Measurements from ENCODE around the gene TMEM31. TPM values are rescaled to one million over a fixed set of nuclear protein-coding genes. Genes with fewer than 3 reads are reported as not detected.

The TMEM31 gene
- total and polyA plus RNA-seq, 2 of the 8 experiments (the other 6 are each of a cell fraction or from before 2014, with no cell fraction given) = 0.65 TPM; not detected in 1

DNA sequence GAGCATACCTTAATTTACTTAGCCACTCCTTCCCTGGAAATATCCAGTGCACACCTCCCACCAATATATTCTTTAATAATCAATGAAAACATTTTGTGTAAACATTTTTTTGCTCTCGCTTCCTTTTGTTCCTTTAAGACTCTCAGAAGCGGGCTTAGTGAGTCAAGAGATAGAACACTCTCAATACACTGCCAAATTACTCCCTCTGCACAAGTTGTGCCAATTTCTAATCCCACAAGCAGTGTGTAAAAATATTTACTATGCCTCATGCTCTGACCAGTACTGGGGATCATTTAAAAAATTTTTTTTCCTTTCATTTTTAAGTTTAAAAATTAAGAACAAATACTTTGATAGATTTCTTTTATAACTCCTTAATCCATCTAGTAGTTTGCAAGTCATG lies 29.3 kb upstream of the TMEM31 start:
- H3K4me3 ChIP-seq (ENCODE audit: extremely low read depth in 1 of 4, insufficient read depth in 2 of 4, low read depth in 3 of 4, low read length in 4 of 4) = no peak overlapping the region
- H2BK12ac ChIP-seq (ENCODE audit: low read depth, low read length) = no peak overlapping the region
- FAIRE-seq (no peak), DNase-seq (ENCODE audit: low read depth in 1 of 2, low spot score in 2 of 2) (no peak)
- ChIA-PET CTCF (ENCODE audit: partially characterized antibody) (no interaction called here), POLR2A (ENCODE audit: partially characterized antibody) (interaction anchor here (1.0 to 1.3 kb wide), 2 partner anchors 9 to 10 kb away, joined by 3 to 5 read pairs; no protein-coding TSS in a partner anchor)
- no peaks in the 10 kb centered on the region for H3K27me3 ChIP-seq (replicated peaks in 1 of 4; ENCODE audit: control insufficient read depth in 3 of 4, extremely low read depth in 1 of 4, insufficient read depth in 3 of 4, low read length in 3 of 4)
- H2BK120ac ChIP-seq (replicated peaks; ENCODE audit: low read depth, low read length) = no peak overlapping the region
- no peaks in the 10 kb centered on the region for H3K9me3 ChIP-seq (ENCODE audit: insufficient read depth in 2 of 2, low read depth in 1 of 2, low read length in 1 of 2)
- H4K5ac ChIP-seq (ENCODE audit: insufficient read length, low read depth, low read length) = no peak overlapping the region
- no peak overlapping the region for H3K9ac ChIP-seq (replicated peaks in 1 of 4; ENCODE audit: extremely low read depth in 1 of 4, low read depth in 3 of 4, low read length in 3 of 4)
- no peak overlapping the region for H2BK5ac ChIP-seq (ENCODE audit: low read depth, low read length)
- H3K4ac ChIP-seq (replicated peaks; ENCODE audit: insufficient read length, low read depth, low read length) = no peak overlapping the region
- peaks cover 0 to 28% of the 10 kb centered on the region in 2 experiments; a peak in 3 of 4 replicates for H3K79me2 ChIP-seq (ENCODE audit: control insufficient read depth in 1 of 2, insufficient read depth in 2 of 2, low read length in 2 of 2)
- no peaks in the 10 kb centered on the region for H3K23me2 ChIP-seq (ENCODE audit: low read depth, low read length)
- TF ChIP-seq, protein P1, sequence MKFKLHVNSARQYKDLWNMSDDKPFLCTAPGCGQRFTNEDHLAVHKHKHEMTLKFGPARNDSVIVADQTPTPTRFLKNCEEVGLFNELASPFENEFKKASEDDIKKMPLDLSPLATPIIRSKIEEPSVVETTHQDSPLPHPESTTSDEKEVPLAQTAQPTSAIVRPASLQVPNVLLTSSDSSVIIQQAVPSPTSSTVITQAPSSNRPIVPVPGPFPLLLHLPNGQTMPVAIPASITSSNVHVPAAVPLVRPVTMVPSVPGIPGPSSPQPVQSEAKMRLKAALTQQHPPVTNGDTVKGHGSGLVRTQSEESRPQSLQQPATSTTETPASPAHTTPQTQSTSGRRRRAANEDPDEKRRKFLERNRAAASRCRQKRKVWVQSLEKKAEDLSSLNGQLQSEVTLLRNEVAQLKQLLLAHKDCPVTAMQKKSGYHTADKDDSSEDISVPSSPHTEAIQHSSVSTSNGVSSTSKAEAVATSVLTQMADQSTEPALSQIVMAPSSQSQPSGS (IDR thresholded peaks at IDR 0.05; ENCODE audit: low read length) = no peak
- TF ChIP-seq RBBP5 (IDR thresholded peaks at IDR 0.05; ENCODE audit: borderline replicate concordance, low read depth, low read length) (no peak), SAP30 (IDR thresholded peaks at IDR 0.05; ENCODE audit: insufficient read depth, insufficient replicate concordance, low read length) (no peak), FOSL1 (IDR thresholded peaks at IDR 0.05; ENCODE audit: insufficient read depth, low read depth, low read length) (no peak), HDAC2 (IDR thresholded peaks at IDR 0.05; ENCODE audit: borderline replicate concordance in 1 of 2, low read depth in 2 of 2, low read length in 2 of 2) (no peak), POU5F1 (IDR thresholded peaks at IDR 0.05; ENCODE audit: low read depth, low read length) (no peak), SUZ12 (IDR thresholded peaks at IDR 0.05; ENCODE audit: low read length) (no peak), TCF12 (IDR thresholded peaks at IDR 0.05; ENCODE audit: low read depth, low read length) (no peak)
- H3K18ac ChIP-seq (ENCODE audit: extremely low read depth, low read length) = no peak overlapping the region
- H4K20me1 ChIP-seq (replicated peaks in 1 of 2; ENCODE audit: control insufficient read depth in 1 of 2, insufficient read depth in 2 of 2, low read length in 2 of 2) = no peaks in the 10 kb centered on the region
- no peak overlapping the region for H3K56ac ChIP-seq (replicated peaks; ENCODE audit: insufficient read length, low read depth, low read length)
- H2AFZ ChIP-seq (ENCODE audit: low read length) = no peak overlapping the region
- 94% methylated on average over 2 of the region's 2 CpGs; no CpG with 5 or more reads in 1 of the 2 experiments for WGBS, 2 experiments (ENCODE audit: extremely low coverage in 1 of 2, insufficient coverage in 1 of 2, insufficient read length in 1 of 2, insufficient replicate concordance in 2 of 2, low coverage in 1 of 2, low lambda C conversion rate in 2 of 2, missing lambda C conversion rate in 1 of 2)
- H4K8ac ChIP-seq (ENCODE audit: extremely low read depth, insufficient read depth, low read length) = no peak overlapping the region
- H3K23ac ChIP-seq (ENCODE audit: insufficient read length) = no peak overlapping the region
- H3K36me3 ChIP-seq (ENCODE audit: control insufficient read depth in 2 of 4, insufficient read depth in 4 of 4, low read length in 3 of 4) = peaks cover 10 to 75% (median 33%) of the 10 kb centered on the region in 4 experiments; a peak in 7 of 8 replicates
- H3K79me1 ChIP-seq (ENCODE audit: low read depth, low read length) = no peaks in the 10 kb centered on the region
- no peak overlapping the region for H3K27ac ChIP-seq (ENCODE audit: low read depth, low read length)
- no peak overlapping the region for H3K14ac ChIP-seq (ENCODE audit: insufficient read length)
- no peak overlapping the region for H2AK5ac ChIP-seq (ENCODE audit: low read depth, low read length)
- no peak overlapping the region for H2BK20ac ChIP-seq (ENCODE audit: low read length)
- H4K91ac ChIP-seq (replicated peaks; ENCODE audit: insufficient read length, low read length) = no peak overlapping the region
- no peak overlapping the region for H2BK15ac ChIP-seq (ENCODE audit: low read length)
- H3K4me2 ChIP-seq (ENCODE audit: insufficient read depth in 1 of 2, low read depth in 2 of 2, low read length in 2 of 2) = no peak overlapping the region
- H3K4me1 ChIP-seq (replicated peaks in 1 of 4; ENCODE audit: control insufficient read depth in 3 of 4, insufficient read depth in 4 of 4, low read length in 3 of 4) = no peaks in the 10 kb centered on the region
